ENCODE results near the gene NDOR1. TPM values are rescaled to one million over a fixed set of nuclear protein-coding genes. Genes with fewer than 3 reads are reported as not detected.

The NDOR1 gene
- total and polyA plus RNA-seq, 12 donors: 4.6 to 10.6 (median 5.6) TPM

GRCh38 chr9:137189297-137190295 lies 15.9 kb upstream of the NDOR1 start:
- H3K27me3 ChIP-seq: no peaks in the 10 kb centered on the region
- H3K4me1 ChIP-seq: peaks cover 28 to 71% (median 47%) of the 10 kb centered on the region in 9 donors
- intact Hi-C loops (cut with DNase I): loop anchor here in 9 of 10 donors (2.0 to 10.0 kb wide), 5 partner anchors 33 to 55 kb away; partner anchors contain the start of genes RNF208 (in 5 of the 9), CYSRT1 (in 3 of the 9), GRIN1 (in 2 of the 9) and RNF224 (in 2 of the 9)
- peak in 3 of 8 donors; percentile 1 to 33 (median 1) for ATAC-seq
- H3K9me3 ChIP-seq: no peaks in the 10 kb centered on the region
- H3K36me3 ChIP-seq: peaks cover 0 to 57% (median 22%) of the 10 kb centered on the region in 9 donors
- H3K27ac ChIP-seq: peak overlapping the region; percentile 94 to 100 (median 98)
- no peak for DNase-seq
- H3K4me3 ChIP-seq: peak overlapping the region; percentile 75 to 99 (median 98)
- TF ChIP-seq, protein P1, sequence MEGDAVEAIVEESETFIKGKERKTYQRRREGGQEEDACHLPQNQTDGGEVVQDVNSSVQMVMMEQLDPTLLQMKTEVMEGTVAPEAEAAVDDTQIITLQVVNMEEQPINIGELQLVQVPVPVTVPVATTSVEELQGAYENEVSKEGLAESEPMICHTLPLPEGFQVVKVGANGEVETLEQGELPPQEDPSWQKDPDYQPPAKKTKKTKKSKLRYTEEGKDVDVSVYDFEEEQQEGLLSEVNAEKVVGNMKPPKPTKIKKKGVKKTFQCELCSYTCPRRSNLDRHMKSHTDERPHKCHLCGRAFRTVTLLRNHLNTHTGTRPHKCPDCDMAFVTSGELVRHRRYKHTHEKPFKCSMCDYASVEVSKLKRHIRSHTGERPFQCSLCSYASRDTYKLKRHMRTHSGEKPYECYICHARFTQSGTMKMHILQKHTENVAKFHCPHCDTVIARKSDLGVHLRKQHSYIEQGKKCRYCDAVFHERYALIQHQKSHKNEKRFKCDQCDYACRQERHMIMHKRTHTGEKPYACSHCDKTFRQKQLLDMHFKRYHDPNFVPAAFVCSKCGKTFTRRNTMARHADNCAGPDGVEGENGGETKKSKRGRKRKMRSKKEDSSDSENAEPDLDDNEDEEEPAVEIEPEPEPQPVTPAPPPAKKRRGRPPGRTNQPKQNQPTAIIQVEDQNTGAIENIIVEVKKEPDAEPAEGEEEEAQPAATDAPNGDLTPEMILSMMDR (IDR thresholded peaks at IDR 0.05): no peak
- WGBS, 2 donors: 24 to 30% methylated on average over 23 of the region's 23 CpGs

DNA sequence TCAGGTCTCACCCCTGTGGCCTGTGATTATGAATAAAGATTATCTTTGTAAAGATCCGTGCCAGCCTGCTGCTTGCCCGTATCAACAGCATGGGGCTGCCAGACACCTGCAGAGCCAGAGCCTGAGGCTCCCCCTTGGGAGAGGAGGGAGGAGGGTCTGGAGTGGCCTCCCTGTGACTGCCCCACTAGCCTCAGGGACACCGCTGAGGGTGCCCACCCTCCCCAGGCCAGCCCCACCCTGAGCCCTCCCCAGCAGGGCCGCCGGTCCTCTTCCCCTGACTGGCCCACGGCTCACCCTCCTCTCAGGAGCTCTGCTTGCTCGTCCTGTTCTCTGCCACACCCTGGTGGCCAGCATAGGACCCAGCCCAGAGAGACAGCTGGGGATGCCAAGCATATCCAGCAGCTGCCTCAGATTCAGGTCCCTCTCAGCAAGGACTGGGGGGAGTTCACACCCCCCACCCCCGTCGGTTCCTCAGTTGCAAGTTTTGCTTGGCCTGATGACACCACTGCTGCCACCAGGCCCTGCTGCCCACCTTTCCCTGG lies 15.1 kb upstream of the NDOR1 start:
- peak overlapping the region in 5 of 10 donors; percentile 75 to 98 (median 91) for H3K4me3 ChIP-seq
- 64 to 73% methylated on average over 9 of the region's 9 CpGs for WGBS, 2 donors
- no peaks in the 10 kb centered on the region for H3K27me3 ChIP-seq
- intact Hi-C loops (cut with DNase I): loop anchor here in 1 of 10 donors (5.0 kb wide), 1 partner anchor 37 kb away; the partner anchor contains the start of genes CYSRT1 and RNF224
- peaks cover 0 to 49% (median 21%) of the 10 kb centered on the region in 9 donors for H3K36me3 ChIP-seq
- ATAC-seq (no peak), DNase-seq (no peak)
- H3K27ac ChIP-seq: peak overlapping the region in 6 of 10 donors; percentile 15 to 100 (median 98)
- H3K9me3 ChIP-seq: no peaks in the 10 kb centered on the region
- TF ChIP-seq, protein P1 (IDR thresholded peaks at IDR 0.05): no peak
- H3K4me1 ChIP-seq: peaks cover 33 to 79% (median 53%) of the 10 kb centered on the region in 9 donors

GRCh38 chr9:137191245-137191644 lies 14.3 kb upstream of the NDOR1 start:
- Histone ChIP-seq H3K9me3 (no peaks in the 10 kb centered on the region), H3K36me3 (peaks cover 0 to 40% (median 16%) of the 10 kb centered on the region in 9 donors), H3K27ac (peak overlapping the region in 3 of 10 donors; percentile 0 to 74 (median 15)), H3K27me3 (no peaks in the 10 kb centered on the region), H3K4me1 (peaks cover 35 to 79% (median 56%) of the 10 kb centered on the region in 9 donors), H3K4me3 (no peak overlapping the region)
- TF ChIP-seq, protein P1 (IDR thresholded peaks at IDR 0.05): no peak
- no peak for ATAC-seq
- DNase-seq: no peak
- intact Hi-C loops (cut with DNase I): loop anchor here in 1 of 10 donors (5.0 kb wide), 1 partner anchor 36 kb away; the partner anchor contains the start of genes CYSRT1 and RNF224
- 66 to 83% methylated on average over 3 of the region's 3 CpGs for WGBS, 2 donors
